DMS153 treated with DMSO at 0.1 percent for 48 hours (cell line): ENCODE data around the gene UNC45A.
"Not testable (repeated sequence)": the region's sequence is repeated elsewhere in the genome, so short reads cannot be mapped to it uniquely, and the experiment has no call there.

Source experiments
- DNase-seq: peaks from one replicate; lab custom pipeline; 2025; ENCODE audit not compliant: unreplicated experiment; lab: John Stamatoyannopoulos, UW

Gene UNC45A

DNA sequence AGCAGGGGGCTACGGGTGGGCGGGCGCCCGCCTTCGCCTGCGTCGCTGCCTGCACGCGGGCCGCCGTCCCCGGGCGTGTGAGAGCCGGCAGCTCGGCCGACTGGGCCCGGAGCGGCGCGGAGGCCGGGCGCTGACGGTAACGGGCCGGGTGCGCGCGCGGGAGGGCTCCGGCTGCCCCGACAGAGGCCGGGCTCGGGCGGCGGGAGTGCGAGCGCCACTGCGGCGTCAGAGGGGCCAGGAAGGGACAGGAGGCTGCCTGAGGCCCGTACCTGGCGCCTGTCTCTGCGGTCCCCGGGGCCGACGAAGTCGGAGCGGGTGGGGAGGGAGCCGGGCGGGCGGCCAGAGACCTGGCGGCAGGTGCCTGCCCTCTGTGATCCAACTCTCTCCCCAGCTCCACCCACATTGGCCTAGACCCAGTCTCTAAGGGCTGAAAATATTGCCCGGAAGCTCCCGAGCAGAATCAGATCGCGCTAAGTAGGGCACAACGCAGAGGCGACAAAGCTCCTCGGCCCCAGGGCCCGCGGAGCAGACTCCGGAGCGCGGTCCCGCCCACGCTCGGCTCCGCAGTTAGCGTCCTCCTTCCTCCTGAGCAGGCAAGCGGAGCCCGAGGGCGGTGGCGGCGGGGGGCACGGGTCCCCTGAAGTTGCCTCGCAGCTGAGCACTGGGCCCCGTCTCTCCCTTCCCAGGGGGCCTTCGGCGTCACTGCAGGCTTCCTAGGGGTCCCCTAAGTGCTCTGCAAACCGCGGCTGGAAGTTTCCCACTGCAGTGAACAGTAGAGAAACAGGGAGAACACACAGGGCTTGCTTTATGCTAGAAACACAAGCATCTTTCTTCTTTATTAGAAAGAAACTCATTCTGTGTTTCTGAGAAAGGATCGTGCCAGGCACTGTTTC lies 32.0 kb upstream of the UNC45A start, which contains the start of gene MAN2A2:
Gene MAN2A2 (plus strand): TSS at position 463 of the 893 bp plus-strand sequence. CDS start 906 bp downstream, outside the sequence.
- DNase-seq = no peak

GRCh38 chr15:90903733-90904536 lies 31.1 kb upstream of the UNC45A start:
- no peak for DNase-seq

GRCh38 chr15:90904746-90905145 lies 30.3 kb upstream of the UNC45A start:
- no peak for DNase-seq

- DNase-seq = no peak
These were observed 29.5 kb upstream of the UNC45A start for GRCh38 chr15:90905306-90906180.

- no peak for DNase-seq
These were observed 28.8 kb upstream of the UNC45A start for GRCh38 chr15:90906181-90906849.

GRCh38 chr15:90907051-90907660 lies 27.9 kb upstream of the UNC45A start:
- DNase-seq = no peak

DNA sequence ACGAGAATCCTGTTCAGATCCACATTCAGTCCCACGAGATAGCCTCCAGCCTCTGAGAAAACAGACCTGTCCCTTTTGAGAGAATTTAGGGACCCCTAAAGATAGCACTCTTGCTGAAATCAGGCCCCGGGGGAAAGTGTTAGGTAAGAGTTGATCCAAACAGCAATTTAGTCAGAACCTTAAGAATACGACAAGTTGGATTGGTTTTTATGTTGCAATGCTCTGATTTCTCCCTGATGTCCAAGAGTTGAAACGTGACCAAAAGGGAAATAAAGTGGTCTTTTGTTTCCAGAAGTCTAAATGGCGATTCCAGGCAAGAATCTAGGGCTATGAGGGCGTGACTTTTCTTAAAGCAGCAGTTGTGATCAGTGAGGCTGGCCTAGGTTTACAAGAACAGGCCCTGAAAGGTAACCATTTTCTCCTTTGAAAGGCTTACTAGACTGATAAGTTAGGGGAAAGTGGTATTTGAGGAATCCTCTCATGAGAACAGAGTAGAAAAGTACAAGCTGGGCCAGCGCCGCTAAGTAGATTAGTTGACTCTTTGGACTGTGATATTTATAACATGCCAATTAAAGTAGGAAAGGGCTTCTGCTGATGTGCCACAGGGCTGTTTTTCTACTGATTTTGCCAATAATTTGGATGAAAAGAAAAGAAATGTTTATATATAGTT lies 27.1 kb upstream of the UNC45A start:
- DNase-seq = no peak

DNA sequence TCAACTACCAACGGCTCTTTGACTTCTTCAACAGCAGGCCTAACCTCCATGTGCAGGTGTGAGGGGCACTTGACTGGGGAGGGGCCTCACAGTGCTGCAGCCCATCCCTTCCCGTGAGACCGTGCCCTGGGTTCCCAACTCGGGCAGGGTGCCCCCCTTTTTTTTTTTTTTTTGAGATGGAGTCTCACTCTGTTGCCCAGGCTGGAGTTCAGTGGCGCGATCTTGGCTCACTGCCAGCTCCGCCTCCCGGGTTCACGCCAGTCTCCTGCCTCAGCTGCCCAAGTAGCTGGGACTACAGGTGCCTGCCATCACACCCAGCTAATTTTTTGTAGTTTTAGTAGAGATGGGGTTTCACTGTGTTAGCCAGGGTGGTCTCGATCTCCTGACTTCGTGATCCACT lies 25.6 kb upstream of the UNC45A start:
- DNase-seq = not testable (repeated sequence)

- no peak for DNase-seq
These were observed 25.1 kb upstream of the UNC45A start for GRCh38 chr15:90909976-90910375.

GRCh38 chr15:90910441-90911301 lies 24.4 kb upstream of the UNC45A start:
- no peak for DNase-seq

DNA sequence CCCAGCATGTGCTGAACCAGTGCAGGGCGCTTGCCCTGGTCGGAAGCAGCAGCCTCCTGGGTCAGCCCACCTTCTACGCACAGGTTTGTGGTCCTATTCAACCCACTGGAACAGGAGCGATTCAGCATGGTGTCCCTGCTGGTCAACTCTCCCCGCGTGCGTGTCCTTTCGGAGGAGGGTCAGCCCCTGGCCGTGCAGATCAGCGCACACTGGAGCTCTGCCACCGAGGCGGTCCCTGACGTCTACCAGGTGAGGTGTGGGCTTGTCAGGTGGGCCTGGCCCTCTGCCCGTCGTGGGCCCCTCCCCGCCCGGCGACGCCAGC lies 23.8 kb upstream of the UNC45A start:
- DNase-seq = no peak

DNA sequence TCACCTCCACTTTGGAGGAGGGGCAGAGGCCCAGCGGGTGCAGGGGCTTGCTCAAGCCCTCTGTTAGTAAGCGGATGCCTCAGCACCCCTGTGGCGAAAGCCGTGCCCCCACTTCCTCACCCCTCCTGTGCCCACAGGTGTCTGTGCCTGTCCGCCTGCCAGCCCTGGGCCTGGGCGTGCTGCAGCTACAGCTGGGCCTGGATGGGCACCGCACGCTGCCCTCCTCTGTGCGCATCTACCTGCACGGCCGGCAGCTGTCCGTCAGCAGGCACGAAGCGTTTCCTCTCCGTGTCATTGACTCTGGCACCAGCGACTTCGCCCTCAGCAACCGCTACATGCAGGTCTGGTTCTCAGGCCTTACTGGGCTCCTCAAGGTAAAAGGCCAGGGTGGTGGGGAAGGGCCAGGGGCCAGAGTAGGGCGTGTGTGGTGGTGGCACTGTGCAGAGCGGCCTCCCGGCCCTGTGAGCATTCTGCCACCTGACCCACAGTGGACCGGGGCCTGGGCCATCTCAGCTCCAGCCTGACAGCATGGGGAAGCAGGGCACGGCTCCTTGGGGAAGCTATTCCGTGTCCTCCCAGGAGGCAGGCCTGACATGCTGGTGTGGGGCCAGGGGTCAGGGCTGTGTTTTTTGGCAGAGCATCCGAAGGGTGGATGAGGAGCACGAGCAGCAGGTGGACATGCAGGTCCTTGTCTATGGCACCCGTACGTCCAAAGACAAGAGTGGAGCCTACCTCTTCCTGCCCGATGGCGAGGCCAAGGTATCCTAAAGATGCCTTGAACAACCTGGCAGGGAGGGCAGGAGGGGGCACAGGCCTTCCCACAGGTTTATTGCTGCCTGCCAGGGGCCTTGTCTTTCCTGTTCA lies 22.9 kb upstream of the UNC45A start:
- no peak for DNase-seq

- no peak for DNase-seq
These were observed 22.4 kb upstream of the UNC45A start for GRCh38 chr15:90912770-90913075.

DNA sequence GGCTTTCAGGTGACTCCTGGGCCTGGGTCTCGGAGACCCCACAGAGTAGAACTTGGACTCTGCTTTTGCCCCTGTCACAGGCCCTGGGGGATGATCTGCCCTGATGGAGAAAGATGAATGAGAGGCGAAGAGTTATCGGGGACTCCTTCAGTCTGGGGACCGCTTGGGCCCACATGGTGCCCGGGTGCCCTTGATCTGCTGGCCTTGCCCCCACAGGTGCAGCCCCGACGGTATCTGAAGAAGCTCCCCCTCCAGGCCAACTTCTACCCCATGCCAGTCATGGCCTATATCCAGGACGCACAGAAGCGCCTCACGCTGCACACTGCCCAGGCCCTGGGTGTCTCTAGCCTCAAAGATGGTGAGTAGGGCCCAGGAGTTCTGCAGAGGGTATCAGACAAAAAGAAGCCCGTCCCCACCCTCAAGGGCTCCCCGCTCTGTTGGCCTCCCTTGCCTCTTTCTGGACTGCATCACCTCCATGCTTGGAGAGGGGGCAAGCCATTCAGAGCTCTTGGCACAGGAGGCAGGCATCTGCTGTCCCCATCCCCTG lies 21.6 kb upstream of the UNC45A start:
- DNase-seq = no peak

- DNase-seq = no peak
These were observed 20.6 kb upstream of the UNC45A start for GRCh38 chr15:90914305-90915080.

- no peak for DNase-seq
These were observed 19.8 kb upstream of the UNC45A start for GRCh38 chr15:90915216-90915807.
